NCI-H82 treated with DMSO at 0.1 percent for 48 hours (cell line): ENCODE measurements around the gene PLEKHM3.
A peak's percentile ranks its signal among the peaks of the same experiment; 100 is the strongest.

Experiments
- DNase-seq: peaks from one replicate; lab custom pipeline; 2025; ENCODE audit not compliant: unreplicated experiment; lab: John Stamatoyannopoulos, UW

PLEKHM3 gene

DNA sequence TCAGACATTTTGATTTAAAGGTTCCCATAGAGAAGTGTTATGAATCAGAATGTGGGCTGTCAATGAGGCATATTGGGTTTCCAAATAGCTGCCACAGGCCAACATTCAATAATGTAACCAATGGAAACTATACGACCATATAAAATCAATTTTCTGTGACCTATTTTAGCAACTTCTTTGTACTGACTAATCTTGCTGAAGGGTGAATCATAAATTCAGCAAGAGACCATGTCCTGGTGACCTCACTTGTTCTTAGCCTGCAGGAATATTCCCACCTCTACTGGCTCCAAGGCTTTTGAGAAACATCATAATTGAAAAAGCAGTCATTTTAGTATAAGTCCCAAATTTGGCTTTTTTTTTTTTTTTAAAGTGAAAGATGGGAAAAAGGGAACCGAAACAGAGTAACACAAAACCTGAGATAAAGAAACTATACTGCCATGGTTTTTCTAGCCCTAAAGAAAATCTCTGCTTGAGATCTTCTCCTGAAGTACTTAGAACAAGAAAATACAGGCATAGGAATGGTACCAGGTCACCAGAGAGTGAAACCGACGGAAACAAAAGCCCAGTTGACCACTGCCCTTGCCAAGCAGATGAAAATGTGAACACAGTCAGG lies 32.1 kb downstream of the PLEKHM3 start:
- DNase-seq = no peak

DNA sequence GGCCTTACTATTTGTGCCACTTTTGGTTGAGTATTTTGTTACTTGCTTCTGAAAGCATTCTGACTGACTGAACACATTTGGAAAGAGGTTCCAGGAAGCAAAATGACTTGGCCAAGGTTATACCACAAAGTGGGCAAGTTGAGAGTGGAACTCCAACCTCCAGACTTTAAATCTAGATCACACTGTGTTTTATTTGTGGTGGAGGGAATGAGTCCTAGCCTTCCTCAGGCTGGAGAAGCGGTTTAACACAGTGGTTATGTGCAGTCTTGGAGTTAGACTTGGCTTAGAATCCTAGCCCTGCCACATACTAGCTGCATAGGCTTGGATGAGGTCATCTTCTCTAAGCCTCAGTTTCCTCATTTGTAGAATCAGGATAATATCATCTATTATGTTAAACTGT lies 33.4 kb downstream of the PLEKHM3 start:
- no peak for DNase-seq

DNA sequence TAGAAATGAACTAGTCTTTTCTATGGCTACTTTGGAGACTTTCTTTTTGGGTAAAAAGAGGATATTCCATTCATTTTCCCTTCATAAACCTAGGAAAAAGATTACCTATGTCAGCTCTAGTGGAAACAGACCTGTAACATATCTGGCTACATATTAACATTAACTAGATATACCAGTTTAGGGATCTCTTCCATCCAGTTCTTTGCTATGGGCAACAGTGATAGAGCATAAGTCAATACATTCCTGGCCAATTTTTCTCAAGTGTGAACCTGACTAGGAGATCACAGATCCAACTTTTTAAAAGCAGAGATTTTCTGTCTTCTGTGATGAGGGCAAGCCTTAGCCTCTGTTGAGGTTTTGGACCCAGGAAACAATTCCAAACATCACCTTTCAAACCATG lies 34.5 kb downstream of the PLEKHM3 start:
- DNase-seq = no peak

DNA sequence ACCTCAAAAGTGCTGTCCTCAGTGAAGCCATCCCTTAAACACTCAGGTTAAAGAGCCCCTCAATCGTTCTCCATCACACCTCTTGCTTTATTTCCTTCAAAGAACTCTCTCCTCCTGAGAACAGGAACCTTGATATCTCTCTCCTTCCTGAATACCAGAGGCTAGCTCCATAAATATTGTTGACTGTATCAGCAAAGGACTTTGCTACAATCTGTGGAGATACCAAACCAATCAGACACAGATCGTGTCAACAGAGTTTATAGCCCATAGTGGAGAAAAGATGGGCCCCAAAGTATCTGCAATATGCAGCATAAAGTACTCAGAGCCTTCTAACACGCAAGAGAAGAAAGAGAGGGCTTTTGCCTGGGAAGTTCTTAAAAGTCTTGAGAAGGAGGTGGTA lies 36.4 kb downstream of the PLEKHM3 start:
- no peak for DNase-seq

DNA sequence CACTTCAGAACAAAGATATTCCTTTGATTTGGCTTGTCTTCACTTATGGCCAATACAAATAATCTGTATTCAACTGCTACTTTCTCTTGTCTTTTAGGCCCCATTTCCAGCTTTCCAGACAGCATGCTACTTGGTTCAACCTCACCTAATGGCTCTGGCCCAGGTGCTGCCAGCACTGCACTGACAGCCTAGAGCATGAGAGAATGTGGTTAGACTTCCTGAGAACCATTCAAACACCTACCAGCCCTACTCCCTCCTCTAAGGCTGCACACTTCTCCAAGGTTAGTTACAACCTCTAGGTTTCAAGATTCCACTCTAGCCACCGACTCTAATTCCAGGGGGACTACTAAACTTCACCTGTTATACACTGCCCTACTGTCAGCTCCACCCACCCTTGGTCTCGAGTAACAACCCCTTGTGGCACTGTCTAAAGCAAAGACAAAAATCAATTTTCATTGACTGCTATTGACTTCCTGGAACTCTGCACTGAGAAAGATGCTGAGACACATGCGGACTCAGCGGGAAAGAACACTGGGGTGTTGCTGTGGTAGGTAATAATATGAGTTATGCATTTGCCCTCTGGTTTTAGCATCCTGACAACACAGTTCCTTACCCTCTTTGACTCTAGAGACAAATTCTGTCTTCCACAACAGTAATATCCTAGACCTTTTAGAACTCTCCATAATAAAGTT lies 38.2 kb downstream of the PLEKHM3 start:
- DNase-seq = no peak

DNA sequence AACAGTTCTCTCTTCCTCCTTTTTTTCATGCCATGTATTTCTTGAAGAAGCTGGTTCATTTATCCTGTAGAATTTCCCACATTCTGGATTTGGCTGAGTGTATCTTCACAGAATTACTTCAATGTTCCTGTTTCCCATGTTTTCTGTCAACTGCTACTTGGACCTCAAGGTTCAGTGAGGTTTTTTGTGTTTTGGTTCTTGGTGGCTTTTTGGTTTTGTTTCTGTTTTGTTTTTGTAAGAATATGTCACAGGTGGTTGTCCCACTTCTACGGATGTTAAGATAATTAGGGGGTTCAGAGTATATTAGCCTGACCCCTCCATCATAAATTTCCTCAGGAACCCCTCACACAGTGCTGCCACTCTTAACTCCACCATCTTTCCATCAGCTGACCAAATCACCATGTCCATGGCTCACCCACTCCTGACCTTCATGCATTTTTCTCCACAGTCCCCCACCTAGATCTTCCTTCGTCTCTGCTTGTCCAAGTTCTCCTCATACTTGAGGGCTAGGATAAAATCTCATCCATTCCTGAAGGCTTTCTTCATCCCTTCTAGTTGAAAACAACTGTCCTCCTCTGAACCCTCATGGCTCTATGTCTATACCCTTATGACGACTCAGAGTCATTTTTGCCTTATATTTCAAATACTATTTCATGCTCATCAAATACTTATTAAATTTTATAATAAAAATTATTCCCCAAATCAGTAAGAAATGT lies 40.4 kb downstream of the PLEKHM3 start:
- DNase-seq = no peak

DNA sequence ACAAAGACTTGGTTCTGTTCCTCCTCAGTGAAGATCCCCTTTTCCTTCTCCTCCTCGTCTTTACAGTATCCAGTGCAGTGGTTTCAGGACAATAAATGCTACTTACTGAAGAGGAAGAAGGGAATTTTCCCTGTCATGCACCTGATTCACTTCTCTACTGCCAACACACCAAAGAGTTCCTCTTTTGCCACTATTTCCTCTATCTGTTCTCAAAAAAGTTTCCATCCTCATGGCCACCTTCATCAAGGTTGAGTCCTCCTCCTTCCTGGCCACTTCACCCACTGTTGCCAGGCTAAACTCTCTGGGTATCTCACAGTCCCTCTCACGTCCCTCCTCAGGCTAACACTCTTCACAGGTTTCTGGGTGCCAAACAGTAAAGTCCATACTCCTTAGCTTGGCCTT lies 41.7 kb downstream of the PLEKHM3 start:
- no peak for DNase-seq

DNA sequence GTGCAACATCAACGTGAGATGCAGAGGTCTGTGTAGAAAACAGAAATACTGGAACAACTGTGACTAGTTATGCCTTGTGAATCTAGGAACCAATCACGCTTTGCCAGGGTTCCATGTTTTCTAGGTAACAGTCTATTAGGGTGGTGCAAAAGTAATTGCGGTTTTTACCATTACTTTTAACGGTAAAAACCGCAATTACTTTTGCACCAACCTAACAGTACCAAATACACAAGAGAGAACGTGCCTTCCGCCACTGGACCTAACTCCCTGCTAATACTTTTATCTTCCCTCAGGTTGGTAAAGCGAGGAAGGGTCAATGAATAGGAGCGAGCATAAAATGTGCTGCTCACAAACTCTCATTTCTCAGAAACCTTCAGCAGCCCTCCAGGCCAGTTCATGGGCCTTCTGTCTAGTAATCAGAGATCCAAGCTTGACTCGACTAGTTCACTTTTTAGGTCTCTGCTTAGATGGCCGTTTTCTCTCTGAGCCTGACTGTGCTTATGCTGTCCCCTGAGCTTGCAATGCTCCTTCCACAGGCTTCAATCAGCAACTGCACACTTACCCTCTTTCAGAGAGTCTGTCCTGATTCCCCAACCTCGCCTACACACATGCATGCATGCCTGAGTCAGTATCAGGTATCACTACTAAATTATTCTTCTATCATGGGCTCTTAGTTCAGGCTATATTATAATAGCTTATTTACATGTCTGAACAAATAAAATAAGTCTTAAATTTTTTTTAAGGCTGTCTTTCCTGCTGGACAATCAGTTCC lies 47.0 kb downstream of the PLEKHM3 start:
- no peak for DNase-seq

DNA sequence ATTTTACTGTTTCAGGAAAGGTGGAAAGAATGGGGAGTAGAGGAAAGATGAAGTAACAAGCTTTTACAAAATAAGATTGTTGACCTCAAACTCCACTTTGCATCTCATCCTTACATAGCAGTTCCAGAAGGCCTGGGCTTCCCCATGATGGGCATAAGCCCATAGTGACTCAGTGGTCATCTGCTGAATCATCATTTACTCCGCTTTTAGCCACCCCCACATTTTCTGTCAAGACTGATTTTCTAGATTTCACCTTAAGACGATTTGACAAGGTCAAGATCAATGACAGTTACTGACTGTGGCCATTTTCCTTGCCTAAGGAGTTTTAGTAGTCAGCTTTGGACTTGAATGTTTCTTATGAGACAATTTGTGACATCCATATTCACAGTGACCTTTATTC lies 49.4 kb downstream of the PLEKHM3 start:
- no peak for DNase-seq

DNA sequence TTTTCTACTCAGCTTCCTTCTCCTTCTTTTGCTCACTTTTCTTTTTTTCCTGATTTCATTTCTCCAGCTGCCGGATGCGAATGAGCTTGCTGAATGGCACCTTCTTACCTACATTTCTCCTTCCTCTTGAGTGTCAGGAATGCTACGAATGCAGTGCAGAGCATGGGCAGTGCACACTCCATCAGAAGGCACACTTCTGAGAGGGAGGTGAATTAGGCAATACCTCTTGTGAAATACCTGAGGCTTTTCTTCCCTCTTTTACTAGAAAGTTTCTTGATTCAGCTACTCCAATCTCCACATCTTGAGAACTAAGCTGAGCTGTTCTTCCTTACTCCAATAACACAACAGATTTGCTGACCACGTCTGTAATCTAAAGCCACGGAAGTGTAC lies 51.1 kb downstream of the PLEKHM3 start:
- DNase-seq = no peak

DNA sequence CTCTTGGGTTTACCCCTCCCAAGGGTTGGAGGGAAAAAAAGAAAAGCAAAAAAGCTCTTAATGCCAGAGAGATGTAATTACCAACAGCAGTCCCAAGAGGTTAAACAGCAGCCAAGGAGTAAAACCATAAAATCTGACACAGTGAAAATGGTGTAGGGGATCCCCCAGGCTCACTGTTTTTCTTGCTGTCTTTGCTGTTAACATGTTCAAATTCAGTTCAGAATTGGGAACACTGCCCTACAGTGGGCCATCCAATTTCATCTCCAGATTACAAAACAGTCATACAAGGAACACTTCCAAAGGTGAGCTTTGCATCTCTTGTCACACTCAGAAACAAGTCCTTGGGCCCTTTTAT lies 54.5 kb downstream of the PLEKHM3 start:
- DNase-seq = no peak

DNA sequence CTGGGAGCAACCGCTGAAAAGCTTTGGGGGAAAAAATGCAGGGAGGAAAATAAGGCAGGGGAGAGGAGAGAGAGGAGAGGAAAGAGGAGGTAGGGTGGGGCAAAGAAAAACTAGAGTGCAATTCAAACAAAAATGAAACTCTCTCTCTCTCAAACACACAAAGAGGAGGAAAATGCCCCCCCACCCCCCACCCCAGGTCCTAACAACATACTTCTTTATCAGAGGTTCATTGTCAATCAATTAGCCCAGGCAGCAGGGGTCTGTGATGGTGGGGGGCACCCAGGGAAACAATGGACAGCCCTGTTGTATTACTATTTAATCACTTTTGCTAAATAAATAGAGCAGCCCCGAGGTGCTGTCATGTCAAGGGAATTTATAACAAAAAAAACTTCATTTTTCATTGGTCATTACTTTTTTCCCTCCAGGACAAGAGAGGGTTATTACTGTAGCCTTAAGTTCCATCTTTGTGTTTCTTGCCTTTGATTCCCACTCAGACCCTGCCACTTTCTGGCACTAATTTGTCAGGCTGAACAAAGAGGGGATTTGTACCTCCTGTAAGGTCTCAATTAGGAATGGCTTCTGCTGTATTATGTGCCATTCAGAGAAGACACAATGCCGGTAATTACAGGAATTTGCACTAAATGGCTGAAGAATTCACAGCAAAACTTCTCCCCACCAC lies 55.0 kb downstream of the PLEKHM3 start:
- DNase-seq = no peak

DNA sequence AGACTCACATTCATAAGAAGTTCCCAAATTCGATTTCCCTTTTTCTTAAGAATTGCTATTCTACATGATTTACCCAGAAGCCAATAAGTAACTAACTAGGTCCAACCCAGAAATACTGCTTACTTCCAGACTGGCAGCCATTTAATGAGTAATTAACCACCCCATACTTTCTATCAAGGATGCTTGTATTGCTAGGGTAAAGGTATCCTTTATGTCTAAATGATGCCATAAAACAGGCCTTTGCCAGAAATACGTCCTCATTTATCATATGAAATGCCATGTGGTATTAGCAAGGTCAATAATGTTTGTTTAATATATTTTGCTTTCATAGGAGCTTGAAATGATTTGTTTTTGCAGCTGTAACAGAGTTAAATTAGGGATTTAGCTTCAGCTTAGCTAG lies 56.1 kb downstream of the PLEKHM3 start:
- no peak for DNase-seq

DNA sequence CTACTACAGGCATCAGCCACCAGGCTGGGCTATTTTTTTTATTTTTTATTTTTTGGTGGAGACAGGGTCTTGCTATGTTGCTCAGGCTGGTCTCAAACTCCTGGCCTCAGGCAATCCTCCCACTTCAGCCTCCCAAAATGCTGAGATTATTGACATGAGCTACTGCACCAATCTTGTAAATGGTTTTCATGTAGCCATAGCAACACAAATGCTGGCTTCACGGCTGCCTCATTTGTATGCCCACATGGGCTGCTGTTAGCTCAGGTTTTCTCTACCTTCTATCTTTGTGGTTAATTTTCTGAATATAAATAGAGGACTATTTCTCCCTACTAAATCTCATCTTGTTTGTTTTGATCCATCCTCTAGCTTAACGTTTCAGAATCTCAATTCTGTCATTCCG lies 58.2 kb downstream of the PLEKHM3 start:
- DNase-seq = peak; percentile 44

DNA sequence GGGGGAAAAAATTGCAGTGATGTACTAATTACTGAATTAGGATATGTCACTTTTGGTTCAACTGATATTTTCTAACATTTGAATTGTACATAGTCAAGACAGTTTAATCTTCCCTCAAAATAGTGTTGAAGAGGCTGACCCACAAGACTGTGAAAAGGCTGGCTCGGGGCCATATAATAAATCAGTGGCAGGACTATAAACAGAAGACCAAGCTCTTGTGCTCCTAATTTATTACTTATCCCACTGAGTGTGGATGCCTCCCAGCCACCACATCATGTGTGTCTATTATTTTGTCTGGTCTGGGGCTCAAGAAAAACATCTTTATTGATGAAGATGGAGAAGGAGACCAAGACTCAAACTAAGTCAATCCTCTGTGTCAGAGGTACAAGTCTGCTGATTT lies 64.4 kb downstream of the PLEKHM3 start:
- DNase-seq = no peak

DNA sequence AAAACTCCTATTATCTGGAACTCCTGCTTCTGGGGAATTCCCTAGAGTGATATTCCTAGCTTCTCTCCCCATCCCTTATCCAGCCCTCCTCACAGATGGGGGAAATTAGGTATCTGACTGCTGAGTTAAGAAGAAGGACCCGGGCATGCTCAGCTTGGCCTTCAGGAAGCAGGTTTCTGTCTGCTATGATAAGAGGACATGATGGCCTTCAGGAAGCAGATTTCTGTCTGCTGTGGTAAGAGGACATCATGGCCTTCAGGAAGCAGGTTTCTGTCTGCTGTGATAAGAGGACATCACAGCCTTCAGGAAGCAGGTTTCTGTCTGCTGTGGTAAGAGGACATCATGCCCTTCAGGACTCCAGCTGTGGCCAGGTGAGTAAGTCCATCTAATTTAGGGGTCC lies 65.2 kb downstream of the PLEKHM3 start:
- no peak for DNase-seq

DNA sequence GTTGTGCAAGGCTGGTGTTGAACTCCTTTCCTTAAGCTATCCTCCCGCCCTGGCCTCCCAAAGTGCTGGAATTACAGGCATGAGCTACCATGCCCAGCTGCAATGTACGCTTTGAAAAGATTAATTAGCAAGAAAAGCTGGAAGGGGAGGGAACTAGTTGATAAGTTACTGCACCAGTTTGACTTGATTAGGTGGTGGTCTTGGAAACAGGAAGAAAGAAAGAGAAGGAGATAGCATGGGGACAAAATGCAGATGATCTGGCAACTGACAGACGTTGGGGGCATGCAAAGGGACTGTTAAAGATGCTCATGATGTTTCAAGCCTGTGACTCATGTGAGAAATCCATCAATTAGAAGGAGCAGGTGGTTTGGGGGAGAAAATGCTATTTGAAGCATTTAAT lies 68.6 kb downstream of the PLEKHM3 start:
- no peak for DNase-seq

DNA sequence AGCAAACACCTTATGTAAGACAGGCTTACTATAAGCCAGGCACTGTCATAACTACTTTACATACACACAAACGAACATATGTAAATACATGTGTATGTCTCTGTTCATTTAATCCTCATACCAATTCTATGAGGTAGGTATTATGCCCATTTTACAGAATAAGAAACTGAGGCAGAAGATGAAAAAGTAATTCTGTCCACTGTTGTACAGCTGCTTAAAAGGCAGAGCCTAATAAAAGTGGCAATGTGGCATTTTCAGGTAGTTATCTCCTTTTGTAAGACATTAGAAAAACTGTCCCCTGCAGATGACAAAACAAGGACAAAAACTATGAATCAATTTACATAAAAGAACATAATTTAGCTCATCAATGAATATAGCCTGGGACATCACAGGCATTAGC lies 69.9 kb downstream of the PLEKHM3 start:
- no peak for DNase-seq

DNA sequence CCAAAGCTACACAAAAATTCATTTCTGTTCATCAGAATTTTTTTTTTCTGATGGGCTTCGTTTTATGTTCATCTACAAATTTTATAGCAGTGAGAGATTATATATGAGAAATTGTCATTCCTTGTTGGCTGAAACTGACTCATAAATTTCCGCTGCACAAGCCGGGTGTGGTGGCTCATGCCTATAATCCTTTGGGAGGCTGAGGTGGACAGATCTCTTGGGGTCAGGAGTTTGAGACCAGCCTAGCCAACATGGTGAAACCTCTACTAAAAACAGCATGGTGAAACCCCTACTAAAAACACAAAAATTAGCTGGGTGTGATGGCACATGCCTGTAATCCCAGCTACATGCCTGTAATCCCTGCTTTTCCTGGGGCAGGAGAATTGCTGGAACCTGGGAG lies 72.0 kb downstream of the PLEKHM3 start:
- no peak for DNase-seq

DNA sequence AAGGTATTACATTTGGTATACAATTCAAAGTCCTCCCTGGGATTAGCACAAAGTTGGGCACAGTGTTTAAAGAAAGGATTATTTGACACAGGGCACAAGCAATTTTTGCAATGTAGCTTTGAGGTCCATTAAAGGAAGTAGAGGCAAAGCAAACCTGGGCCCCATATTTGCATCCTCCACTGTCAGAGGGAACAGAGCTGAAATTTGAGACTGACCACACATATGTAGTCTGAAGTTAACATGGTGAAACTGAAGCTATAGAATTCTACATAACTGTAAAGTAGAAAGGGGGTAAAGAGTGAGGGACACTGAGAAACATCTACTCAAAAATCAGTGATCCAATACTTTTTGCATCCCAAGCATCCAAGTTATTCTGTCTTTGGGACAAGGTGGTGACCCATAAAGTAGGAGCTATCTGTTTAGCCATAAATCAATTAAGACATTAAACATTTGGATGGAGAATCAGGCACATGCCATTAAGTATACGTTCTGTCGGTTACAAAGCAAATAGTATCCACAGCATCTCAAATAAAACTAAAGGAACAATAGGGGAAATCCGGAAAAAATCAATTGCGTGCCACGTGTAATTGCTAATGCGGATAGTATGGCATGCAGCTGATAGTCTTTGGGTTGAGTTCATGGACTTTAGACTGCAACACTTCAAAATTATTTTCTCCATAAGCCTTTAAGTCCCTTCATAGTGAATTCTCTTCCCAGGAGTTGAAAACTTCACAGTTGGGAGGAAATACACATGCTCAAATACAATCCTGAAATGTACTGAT lies 72.6 kb downstream of the PLEKHM3 start:
- DNase-seq = no peak
